ENCODE results near the gene ELANE.

DNA sequence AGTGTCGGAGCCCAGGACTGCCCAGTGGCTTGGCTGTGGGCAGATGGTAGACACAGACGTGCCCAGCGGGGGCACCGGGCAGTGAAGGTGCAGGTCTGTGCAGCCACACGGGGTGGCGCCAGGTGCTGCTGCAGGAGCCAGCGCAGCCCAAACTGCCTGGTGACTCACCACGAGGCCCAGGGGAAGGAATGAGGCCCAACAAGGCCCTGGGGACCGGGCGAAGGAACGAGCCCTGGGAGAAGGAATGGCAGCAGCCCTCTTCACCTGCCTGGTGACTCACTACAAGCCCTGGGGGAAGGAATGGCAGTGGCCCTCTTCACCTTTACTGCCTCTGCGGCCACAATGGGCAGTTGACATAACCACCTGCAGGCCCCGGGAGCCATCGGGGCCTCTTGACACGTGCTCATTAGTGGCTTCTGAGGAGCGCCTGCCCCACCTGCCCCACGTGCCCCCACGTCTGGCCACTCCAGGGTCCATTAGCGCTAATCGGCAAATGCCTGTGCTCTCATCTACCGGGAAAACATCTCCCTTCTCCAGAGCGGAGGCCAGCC is 31.6 kb downstream of the ELANE start:
- TF ChIP-seq, protein P1, sequence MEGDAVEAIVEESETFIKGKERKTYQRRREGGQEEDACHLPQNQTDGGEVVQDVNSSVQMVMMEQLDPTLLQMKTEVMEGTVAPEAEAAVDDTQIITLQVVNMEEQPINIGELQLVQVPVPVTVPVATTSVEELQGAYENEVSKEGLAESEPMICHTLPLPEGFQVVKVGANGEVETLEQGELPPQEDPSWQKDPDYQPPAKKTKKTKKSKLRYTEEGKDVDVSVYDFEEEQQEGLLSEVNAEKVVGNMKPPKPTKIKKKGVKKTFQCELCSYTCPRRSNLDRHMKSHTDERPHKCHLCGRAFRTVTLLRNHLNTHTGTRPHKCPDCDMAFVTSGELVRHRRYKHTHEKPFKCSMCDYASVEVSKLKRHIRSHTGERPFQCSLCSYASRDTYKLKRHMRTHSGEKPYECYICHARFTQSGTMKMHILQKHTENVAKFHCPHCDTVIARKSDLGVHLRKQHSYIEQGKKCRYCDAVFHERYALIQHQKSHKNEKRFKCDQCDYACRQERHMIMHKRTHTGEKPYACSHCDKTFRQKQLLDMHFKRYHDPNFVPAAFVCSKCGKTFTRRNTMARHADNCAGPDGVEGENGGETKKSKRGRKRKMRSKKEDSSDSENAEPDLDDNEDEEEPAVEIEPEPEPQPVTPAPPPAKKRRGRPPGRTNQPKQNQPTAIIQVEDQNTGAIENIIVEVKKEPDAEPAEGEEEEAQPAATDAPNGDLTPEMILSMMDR (conservative IDR thresholded peaks at IDR 0.05; ENCODE audit: low read length) = no peak
- no peak for TF ChIP-seq EZH2phosphoT487 (IDR thresholded peaks at IDR 0.05; ENCODE audit: borderline replicate concordance)
